ENCODE data around the gene MTUS2.

GRCh38 chr13:28854657-28855056, 34.5 kb downstream of the MTUS2 start:
- TF ChIP-seq CTCF (IDR thresholded peaks at IDR 0.05) (no peak), EZH2 (IDR thresholded peaks at IDR 0.05) (no peak), EZH2phosphoT487 (IDR thresholded peaks at IDR 0.05) (no peak)

Data from neural progenitor cell (in vitro differentiated cells).